GM10847 (cell line): ENCODE data around the gene GALNT18.

Experiments used
- POLR2A ChIP-seq: IDR thresholded peaks from 2 replicates; pipeline ENCODE4 v1.6.1; 2011; ENCODE audit not compliant: insufficient read length; ENCODE audit errors: extremely low read depth

GALNT18 gene

GRCh38 chr11:11493698-11494097 is 128.1 kb downstream of the GALNT18 start:
- TF ChIP-seq POLR2A: no peak

DNA sequence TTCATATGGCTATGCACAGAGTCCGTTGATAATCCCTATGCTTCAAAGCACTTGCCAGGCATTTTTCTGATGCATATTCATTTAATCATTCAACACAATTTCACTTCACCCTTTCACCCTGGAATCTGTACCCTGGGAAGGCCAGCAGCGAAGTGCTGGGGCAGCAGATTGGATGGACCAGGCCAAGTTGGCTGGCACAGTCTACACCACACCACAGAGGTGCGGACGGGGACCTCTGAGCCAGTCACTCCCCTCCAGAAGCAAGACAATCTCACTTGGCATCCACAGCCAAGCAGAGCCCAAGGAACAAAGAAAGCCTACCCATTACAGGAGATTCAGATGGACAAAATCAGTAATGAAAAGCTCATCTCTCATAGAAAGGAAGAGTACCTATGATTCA is 130.2 kb downstream of the GALNT18 start:
- TF ChIP-seq POLR2A: no peak

- TF ChIP-seq POLR2A: no peak
These were observed 130.8 kb downstream of the GALNT18 start for GRCh38 chr11:11491014-11491413.

- TF ChIP-seq POLR2A: no peak
These were observed 135.4 kb downstream of the GALNT18 start for GRCh38 chr11:11486423-11486822.

DNA sequence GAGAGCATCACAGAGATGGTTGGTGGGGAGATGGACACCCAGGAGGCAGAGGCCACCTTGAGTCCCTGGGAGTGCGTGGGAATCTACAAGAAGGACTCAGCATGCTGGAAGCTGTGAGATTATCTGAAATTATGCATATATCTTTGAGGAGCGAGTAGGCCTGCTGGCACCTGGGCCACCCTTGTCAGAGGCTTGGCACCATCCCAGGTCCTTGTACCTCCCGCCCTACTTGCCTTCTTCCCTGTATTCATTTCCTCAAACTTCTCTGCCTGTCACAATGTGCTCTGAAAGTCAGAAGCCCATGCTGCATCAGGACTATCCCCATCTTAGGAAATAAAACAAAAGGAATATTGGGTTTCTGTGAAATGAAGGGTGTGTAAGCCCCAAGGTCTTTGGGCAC is 135.8 kb downstream of the GALNT18 start:
- TF ChIP-seq POLR2A: no peak

DNA sequence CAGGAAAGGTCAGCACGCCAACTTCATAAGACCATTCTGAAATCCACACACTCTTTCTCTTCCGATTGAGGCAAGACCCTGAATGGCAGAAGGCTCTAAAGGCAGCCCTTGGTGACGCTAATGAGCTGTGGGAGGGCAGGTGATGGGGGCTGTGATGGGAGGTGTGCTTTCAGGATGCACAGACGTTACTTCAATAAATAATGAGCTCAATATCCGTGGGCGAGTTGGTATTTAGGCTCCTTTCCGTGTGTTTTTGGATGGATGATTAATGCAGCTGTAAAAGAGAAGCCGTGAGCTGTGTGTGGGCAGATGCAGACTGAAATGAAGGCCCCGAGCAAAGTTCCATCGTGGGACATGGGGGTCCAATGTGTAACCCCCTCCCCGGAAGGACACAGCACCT is 138.2 kb downstream of the GALNT18 start:
- no peak for TF ChIP-seq POLR2A

- TF ChIP-seq POLR2A: no peak
These were observed 139.1 kb downstream of the GALNT18 start for GRCh38 chr11:11482730-11483129.

- TF ChIP-seq POLR2A: no peak
These were observed 140.4 kb downstream of the GALNT18 start for GRCh38 chr11:11481371-11481770.

GRCh38 chr11:11480971-11481370 is 140.8 kb downstream of the GALNT18 start:
- TF ChIP-seq POLR2A: no peak

- no peak for TF ChIP-seq POLR2A
These were observed 143.1 kb downstream of the GALNT18 start for GRCh38 chr11:11478687-11479086.

DNA sequence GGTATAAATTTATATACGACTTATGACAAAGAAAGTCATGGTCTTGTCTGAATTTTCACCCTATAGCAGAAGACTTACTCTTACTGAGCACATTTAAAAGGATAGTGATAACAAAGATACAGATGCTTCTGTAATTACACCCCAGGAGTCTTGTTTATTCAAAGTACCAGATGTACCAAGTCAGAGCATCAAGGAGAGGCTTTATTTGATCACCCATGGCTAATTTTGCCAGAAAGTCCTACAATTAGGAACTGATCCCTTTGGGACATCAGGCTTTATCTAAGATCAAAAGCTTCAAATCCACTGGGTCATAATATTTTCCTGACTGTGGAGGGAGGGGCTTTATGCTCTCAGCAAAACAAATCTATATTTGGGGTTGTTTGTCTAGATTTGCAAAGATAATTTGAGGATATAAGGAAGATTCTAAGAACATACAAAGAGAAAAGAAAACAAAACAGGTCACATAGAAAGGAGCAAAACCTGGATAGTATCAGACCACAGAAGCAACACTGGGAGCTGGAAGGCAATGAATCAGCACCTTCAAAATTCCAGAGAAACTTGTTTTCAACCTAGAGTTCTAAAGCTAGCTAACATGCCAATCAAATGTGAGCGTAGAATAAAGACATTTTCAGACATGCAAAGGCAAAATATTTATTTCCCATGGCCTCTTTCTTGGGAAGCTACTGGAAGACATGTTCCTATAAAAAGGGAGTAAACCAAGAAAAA is 143.9 kb downstream of the GALNT18 start:
- no peak for TF ChIP-seq POLR2A

- no peak for TF ChIP-seq POLR2A
These were observed 144.7 kb downstream of the GALNT18 start for GRCh38 chr11:11476971-11477645.

GRCh38 chr11:11476499-11476898 is 145.3 kb downstream of the GALNT18 start:
- no peak for TF ChIP-seq POLR2A

DNA sequence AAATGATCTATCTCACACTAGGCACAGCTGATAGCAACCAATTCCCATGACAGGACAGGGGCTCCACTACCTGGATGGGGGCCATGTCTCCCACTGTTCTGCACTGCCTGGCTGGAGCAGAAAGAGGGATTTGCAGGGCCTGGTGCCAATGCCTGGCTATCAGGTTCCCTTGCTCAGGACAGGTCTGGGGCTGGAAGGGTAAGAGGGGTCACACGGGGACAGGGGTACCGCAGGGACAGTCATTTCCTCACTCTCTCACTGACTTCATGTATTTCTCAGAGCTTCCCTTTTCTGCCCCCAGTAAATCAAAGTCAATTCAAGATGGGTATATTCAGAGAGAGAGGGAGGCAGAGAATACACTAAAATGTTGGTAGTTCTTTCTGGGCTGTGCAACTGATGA is 149.7 kb downstream of the GALNT18 start:
- TF ChIP-seq POLR2A: no peak

GRCh38 chr11:11471201-11471600 is 150.6 kb downstream of the GALNT18 start:
- no peak for TF ChIP-seq POLR2A

DNA sequence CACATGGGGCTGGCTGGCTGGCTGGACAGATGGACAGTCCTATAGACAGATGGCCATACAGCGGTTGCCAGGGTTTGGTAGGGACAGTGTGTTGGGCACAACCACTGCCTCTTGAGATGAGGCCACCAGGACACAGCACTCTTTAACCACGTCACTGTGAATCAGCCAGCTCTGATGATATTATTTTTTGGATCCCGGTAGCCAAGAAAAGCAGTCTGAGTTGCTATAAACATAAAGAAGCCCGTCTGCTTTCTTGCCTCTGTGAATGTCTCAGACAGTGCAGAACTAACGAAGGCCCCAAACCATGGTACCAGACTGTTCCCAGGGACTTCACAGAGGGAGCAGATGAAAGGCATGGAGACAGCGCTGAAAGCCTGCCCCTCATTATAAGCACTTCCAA is 152.9 kb downstream of the GALNT18 start:
- no peak for TF ChIP-seq POLR2A

DNA sequence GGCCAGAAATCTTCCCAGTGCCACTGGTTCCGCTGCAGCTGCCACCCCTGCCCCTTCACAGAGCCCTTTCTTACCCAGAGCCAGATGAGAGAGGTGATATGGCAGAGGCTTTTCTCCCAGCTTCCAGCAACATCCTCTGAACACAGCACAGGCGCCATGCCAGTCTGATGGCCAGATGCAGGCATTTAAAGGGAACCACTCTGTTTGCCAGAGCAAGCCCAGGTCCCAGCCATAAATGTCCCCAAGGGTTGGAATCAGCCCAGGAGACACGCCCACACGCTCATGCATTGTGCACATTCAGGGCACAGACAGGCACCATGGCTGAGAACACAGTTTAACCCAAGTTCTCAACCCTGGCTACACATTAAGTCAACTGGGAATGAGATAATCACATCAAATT is 154.5 kb downstream of the GALNT18 start:
- no peak for TF ChIP-seq POLR2A

GRCh38 chr11:11464555-11464954 is 157.2 kb downstream of the GALNT18 start:
- no peak for TF ChIP-seq POLR2A

DNA sequence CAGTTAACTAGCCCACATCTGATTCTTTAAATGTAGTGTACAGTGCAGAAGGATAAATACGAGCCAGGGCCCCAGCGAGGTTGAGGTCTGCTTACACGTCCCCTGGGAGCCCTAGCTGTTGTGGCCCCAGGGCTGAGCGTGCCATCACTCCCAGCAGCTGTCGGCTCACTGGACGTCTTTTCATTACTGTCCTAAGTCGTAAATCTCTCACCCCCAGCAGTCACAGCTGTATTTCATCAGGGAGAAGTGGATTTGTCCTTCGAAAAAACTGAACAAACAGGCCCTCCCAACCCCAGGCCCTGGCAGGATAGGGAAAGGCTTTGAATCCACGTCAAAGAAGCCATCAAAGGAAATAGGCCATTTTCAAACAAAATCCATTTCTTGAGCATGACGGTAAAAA is 158.4 kb downstream of the GALNT18 start:
- no peak for TF ChIP-seq POLR2A
